ENCODE measurements around the gene C12orf43. TPM values are rescaled to one million over a fixed set of nuclear protein-coding genes. Genes with fewer than 3 reads are reported as not detected.

The C12orf43 gene
- total RNA-seq, 2 donors from 2014 or later, result 8.8 to 10.4 TPM

GRCh38 chr12:121034616-121035305 lies 18.5 kb upstream of the C12orf43 start:
- ATAC-seq, result no peak
- intact Hi-C loops (cut with DNase I), result no loop called here
- no peak for DNase-seq

- intact Hi-C loops (cut with DNase I), result no loop called here
- peak; percentile 28 to 43 for ATAC-seq
Measured at GRCh38 chr12:121033625-121034349, 17.5 kb upstream of the C12orf43 start.

GRCh38 chr12:121030576-121031212 lies 14.4 kb upstream of the C12orf43 start:
- intact Hi-C loops (cut with DNase I), result no loop called here
- ATAC-seq, result no peak

More at GRCh38 chr12:121033625-121034349, 17.5 kb upstream of the C12orf43 start:
- DNase-seq, result no peak

GRCh38 chr12:121026274-121027045 lies 10.2 kb upstream of the C12orf43 start:
- no peak for ATAC-seq
- intact Hi-C loops (cut with DNase I), result no loop called here
- no peak for DNase-seq

More at GRCh38 chr12:121030576-121031212, 14.4 kb upstream of the C12orf43 start:
- no peak for DNase-seq

- no peak for ATAC-seq
- intact Hi-C loops (cut with DNase I), result no loop called here
- no peak for DNase-seq
Measured at GRCh38 chr12:121025442-121026226, 9.3 kb upstream of the C12orf43 start.

GRCh38 chr12:121023799-121024198 lies 7.5 kb upstream of the C12orf43 start:
- intact Hi-C loops (cut with DNase I), result no loop called here
- no peak for ATAC-seq
- DNase-seq, result no peak

- ATAC-seq (no peak), DNase-seq (no peak)
- intact Hi-C loops (cut with DNase I), result no loop called here
Measured at GRCh38 chr12:121022713-121023112, 6.4 kb upstream of the C12orf43 start.

GRCh38 chr12:121021754-121022153 lies 5.5 kb upstream of the C12orf43 start:
- no peak for DNase-seq
- intact Hi-C loops (cut with DNase I), result no loop called here
- no peak for ATAC-seq

- intact Hi-C loops (cut with DNase I), result no loop called here
- ATAC-seq, result no peak
- DNase-seq, result no peak
Measured at GRCh38 chr12:121018860-121019617, 2.8 kb upstream of the C12orf43 start.

- intact Hi-C loops (cut with DNase I), result no loop called here
Measured at GRCh38 chr12:121017966-121018491, 1.7 kb upstream of the C12orf43 start.

GRCh38 chr12:121013715-121014114 lies 2.6 kb downstream of the C12orf43 start:
- DNase-seq, result no peak
- ATAC-seq, result no peak
- intact Hi-C loops (cut with DNase I), result no loop called here

More at GRCh38 chr12:121017966-121018491, 1.7 kb upstream of the C12orf43 start:
- no peak for ATAC-seq
- DNase-seq, result no peak

GRCh38 chr12:121011820-121012219 lies 4.5 kb downstream of the C12orf43 start:
- ATAC-seq (no peak), DNase-seq (no peak)
- intact Hi-C loops (cut with DNase I), result no loop called here

GRCh38 chr12:121010860-121011259 lies 5.4 kb downstream of the C12orf43 start:
- intact Hi-C loops (cut with DNase I), result no loop called here
- ATAC-seq (no peak), DNase-seq (no peak)

- ATAC-seq (peak; percentile 27 to 57), DNase-seq (no peak)
- intact Hi-C loops (cut with DNase I), result no loop called here
Measured at GRCh38 chr12:121009741-121010140, 6.5 kb downstream of the C12orf43 start.

- ATAC-seq (no peak), DNase-seq (no peak)
- intact Hi-C loops (cut with DNase I), result no loop called here
Measured at GRCh38 chr12:121008347-121009098, 7.8 kb downstream of the C12orf43 start.

GRCh38 chr12:121005346-121005815 lies 10.9 kb downstream of the C12orf43 start:
- intact Hi-C loops (cut with DNase I), result no loop called here
- ATAC-seq (no peak), DNase-seq (no peak)

- ATAC-seq (no peak), DNase-seq (no peak)
- intact Hi-C loops (cut with DNase I), result no loop called here
Measured at GRCh38 chr12:121004253-121004815, 12.0 kb downstream of the C12orf43 start.

Data from left cardiac atrium (tissue), 4 donors.